CD14-positive monocyte (primary cell): ENCODE measurements around the gene MTRF1. TPM values are rescaled to one million over a fixed set of nuclear protein-coding genes. Genes with fewer than 3 reads are reported as not detected.

Source experiments
- DNase-seq, 3 donors: peaks; one replicate each; pipeline ENCODE4 v3.0.0-alpha.2; 2011 to 2022
- H2AFZ ChIP-seq: 2 replicates; pipeline ENCODE4 v1.6.0; 2012; ENCODE audit warnings: mild to moderate bottlenecking, low read depth, low read length, inconsistent platforms; ENCODE audit not compliant: insufficient read depth, poor library complexity, severe bottlenecking
- H3K27ac ChIP-seq, 2 donors: 1 replicate in 1 of 2; 2 replicates in 1 of 2; pipeline ENCODE4 v1.5.1; 2012 to 2013; ENCODE audit warnings: low read length in 2 of 2, control low read depth in 1 of 2, inconsistent platforms in 1 of 2, low read depth in 1 of 2, mild to moderate bottlenecking in 1 of 2
- H3K27me3 ChIP-seq, 2 donors: one replicate each; pipeline versions ENCODE4 v1.6.0 to v1.6.1; 2011 to 2013; ENCODE audit warnings: low read length in 2 of 2; ENCODE audit not compliant: control insufficient read depth in 2 of 2, insufficient read depth in 2 of 2
- H3K36me3 ChIP-seq, 2 donors: replicated peaks in 1 of 2; 1 replicate in 1 of 2; 2 replicates in 1 of 2; pipeline versions ENCODE4 v1.5.1 to v1.6.1; 2012 to 2013; ENCODE audit warnings: low read length in 2 of 2, control low read depth in 1 of 2, inconsistent platforms in 1 of 2, mild to moderate bottlenecking in 1 of 2; ENCODE audit not compliant: insufficient read depth in 2 of 2, control insufficient read depth in 1 of 2
- H3K4me1 ChIP-seq, 2 donors: 1 replicate in 1 of 2; 2 replicates in 1 of 2; pipeline versions ENCODE4 v1.5.1 to v1.6.1; 2012 to 2013; ENCODE audit warnings: low read length in 2 of 2, control low read depth in 1 of 2, inconsistent platforms in 1 of 2, mild to moderate bottlenecking in 1 of 2, moderate library complexity in 1 of 2; ENCODE audit not compliant: insufficient read depth in 2 of 2, control insufficient read depth in 1 of 2
- H3K4me2 ChIP-seq: replicated peaks from 2 replicates; pipeline ENCODE3; 2012; ENCODE audit warnings: low read length, moderate library complexity, mild to moderate bottlenecking; ENCODE audit not compliant: poor library complexity, severe bottlenecking; ENCODE audit errors: extremely low read depth
- H3K4me3 ChIP-seq, 3 experiments: fragments of 200-600 bp in 1 of 3; sonication (generic) in 1 of 3; replicated peaks in 1 of 3; 1 replicate in 2 of 3; 2 replicates in 1 of 3; pipeline ENCODE4 v1.5.1; 2011 to 2013; ENCODE audit warnings: low read length in 3 of 3, mild to moderate bottlenecking in 3 of 3, control low read depth in 2 of 3, low read depth in 2 of 3, inconsistent platforms in 1 of 3, moderate library complexity in 1 of 3
- H3K79me2 ChIP-seq: 2 replicates; pipeline ENCODE4 v1.6.0; 2012; ENCODE audit warnings: mild to moderate bottlenecking, control low read depth, inconsistent platforms, low read length, moderate library complexity; ENCODE audit not compliant: insufficient read depth
- H3K9ac ChIP-seq: 2 replicates; pipeline ENCODE4 v1.6.0; 2017; ENCODE audit warnings: low read length, mild to moderate bottlenecking; ENCODE audit not compliant: insufficient read depth, poor library complexity, severe bottlenecking
- H3K9me3 ChIP-seq, 2 donors: replicated peaks in 1 of 2; 1 replicate in 1 of 2; 2 replicates in 1 of 2; pipeline versions ENCODE4 v1.5.1 to v1.6.1; 2012 to 2013; ENCODE audit warnings: low read length in 2 of 2, control low read depth in 1 of 2; ENCODE audit not compliant: control insufficient read depth in 1 of 2, insufficient read depth in 1 of 2
- H4K20me1 ChIP-seq: 2 replicates; pipeline ENCODE4 v1.6.0; 2012; ENCODE audit warnings: mild to moderate bottlenecking, low read length, control low read depth, moderate library complexity; ENCODE audit not compliant: insufficient read depth
- H3K27ac Mint-ChIP-seq, 7 donors: one replicate each; pipeline ENCODE4 v1.8.0; 2020; ENCODE audit warnings: mild to moderate bottlenecking in 7 of 7, mixed read lengths in 7 of 7, moderate library complexity in 6 of 7, inconsistent platforms in 2 of 7
- H3K27me3 Mint-ChIP-seq, 3 donors: one replicate each; pipeline ENCODE4 v1.8.0; 2021 to 2022; ENCODE audit warnings: low read depth in 3 of 3, mild to moderate bottlenecking in 3 of 3, mixed read lengths in 3 of 3, moderate library complexity in 3 of 3, inconsistent platforms in 1 of 3
- H3K36me3 Mint-ChIP-seq, 2 donors: one replicate each; pipeline ENCODE4 v1.8.0; 2020; ENCODE audit warnings: mixed read lengths in 2 of 2, inconsistent platforms in 1 of 2, mild to moderate bottlenecking in 1 of 2
- H3K4me1 Mint-ChIP-seq: one replicate; pipeline ENCODE4 v1.8.0; 2020; ENCODE audit warnings: mild to moderate bottlenecking, mixed read lengths
- H3K4me3 Mint-ChIP-seq, 2 donors: one replicate each; pipeline ENCODE4 v1.8.0; 2020; ENCODE audit warnings: mild to moderate bottlenecking in 2 of 2, mixed read lengths in 2 of 2, moderate library complexity in 1 of 2
- H3K9me3 Mint-ChIP-seq, 7 donors: one replicate each; pipeline ENCODE4 v1.8.0; 2020 to 2022; ENCODE audit warnings: mixed read lengths in 7 of 7, mild to moderate bottlenecking in 6 of 7, moderate library complexity in 6 of 7, inconsistent platforms in 2 of 7
- CTCF ChIP-seq: fragments of 200-600 bp; IDR thresholded peaks from one replicate; pipeline ENCODE4 v1.8.0; 2022; ENCODE audit warnings: antibody characterized with exemption, mild to moderate bottlenecking
- WGBS: methylation state at CpG from one replicate; pipeline ENCODE4 v1.1.5; 2013; ENCODE audit warnings: missing lambda C conversion rate; ENCODE audit not compliant: insufficient coverage; 5-methylcytosine and 5-hydroxymethylcytosine counted together
- intact Hi-C, 2 donors: fragments of 100-400 bp; cut with micrococcal nuclease; formaldehyde crosslinking; loops; one replicate each; pipeline versions ENCODE4 v1.15.0 to v1.15.1; 2023
- polyA plus RNA-seq, 3 donors: library from polyadenylated mRNA; depleted of rRNA in 1 of 3; unstranded in 2 of 3; stranded (reverse) in 1 of 3; fragments of 300-500 nt in 2 of 3; fragments of >200 nt in 1 of 3; fragmentation: Illumina TruSeq in 2 of 3; gene quantifications; 1 replicate in 2 of 3; 2 replicates in 1 of 3; pipeline ENCODE4 v1.2.3, GENCODE V29; 2012 to 2021

Gene MTRF1
- polyA plus RNA-seq, 3 donors: 4.0 to 17.2 (median 6.0) TPM

DNA sequence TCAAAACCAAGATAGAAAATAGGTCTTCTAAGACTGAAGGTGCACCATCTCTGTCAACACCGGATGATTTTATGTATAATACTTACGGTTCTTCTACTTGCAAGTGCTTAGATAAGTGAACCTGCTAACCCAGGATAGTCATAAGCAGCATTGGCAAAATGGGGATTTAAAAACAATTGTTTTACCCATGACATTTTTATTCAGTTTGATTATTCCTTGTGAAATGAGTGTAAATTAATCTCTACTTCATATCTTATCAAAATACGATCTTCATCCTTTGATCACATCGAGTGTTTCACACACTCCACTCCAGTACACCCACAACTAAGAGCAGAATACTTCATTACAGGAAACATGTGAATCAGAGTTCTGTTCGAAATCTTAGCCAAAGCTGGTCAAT is 23.0 kb upstream of the MTRF1 start:
- Histone ChIP-seq H4K20me1 (no peaks in the 10 kb centered on the region), H3K27me3 (no peaks in the 10 kb centered on the region), H3K79me2 (no peaks in the 10 kb centered on the region), H3K36me3 (no peaks in the 10 kb centered on the region), H3K27ac (no peak overlapping the region), H3K9me3 (no peaks in the 10 kb centered on the region), H3K9ac (no peak overlapping the region), H3K4me2 (no peak overlapping the region), H2AFZ (no peak overlapping the region), H3K4me1 (peaks cover 18% of the 10 kb centered on the region in 2 donors), H3K4me3 (no peak overlapping the region)
- no peak for TF ChIP-seq CTCF
- no peak for DNase-seq
- Mint-ChIP-seq H3K9me3 (peaks cover 0 to 13% (median 3%) of the 10 kb centered on the region in 7 donors), H3K36me3 (no peaks in the 10 kb centered on the region), H3K4me3 (no peak overlapping the region), H3K27ac (no peak overlapping the region), H3K27me3 (peaks cover 0 to 7% (median 0%) of the 10 kb centered on the region in 3 donors), H3K4me1 (peaks cover 25% of the 10 kb centered on the region)
- intact Hi-C loops: no loop called here
- no CpG with 5 or more reads among the region's 5 CpGs for WGBS

DNA sequence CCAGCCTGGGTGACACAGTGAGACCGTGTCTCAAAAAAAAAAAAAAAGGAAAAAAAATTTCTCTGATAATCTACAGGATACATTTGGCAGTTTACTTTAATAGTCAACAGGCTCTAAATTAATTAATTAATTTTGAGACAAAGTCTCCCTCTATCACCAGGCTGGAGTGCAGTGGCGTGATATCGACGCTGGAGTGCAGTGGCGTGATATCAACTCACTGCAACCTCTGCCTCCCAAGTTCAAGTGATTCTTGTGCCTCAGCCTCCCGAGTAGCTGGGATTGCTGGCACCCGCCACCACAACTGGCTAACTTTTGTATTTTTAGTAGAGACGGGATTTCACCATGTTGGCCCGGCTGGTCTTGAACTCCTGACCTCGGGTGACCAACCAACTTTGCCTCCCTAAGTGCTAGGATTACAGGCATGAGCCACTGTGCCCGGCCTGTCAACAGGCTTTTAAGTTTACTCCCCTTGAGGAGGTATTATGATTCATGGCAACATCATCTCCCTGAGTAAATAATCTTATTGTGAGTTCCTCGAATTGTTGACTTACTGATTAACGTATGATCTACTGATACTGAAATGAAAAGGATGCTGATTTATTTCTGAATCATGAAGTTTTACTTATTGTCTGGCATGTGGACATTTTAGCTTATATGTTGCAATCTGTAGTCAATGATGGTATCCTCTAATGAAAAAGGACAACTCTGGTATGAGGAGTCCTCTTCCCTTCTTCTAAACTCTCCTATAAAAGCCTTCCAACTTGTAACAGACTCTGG is 21.3 kb upstream of the MTRF1 start:
- no peak overlapping the region for H2AFZ ChIP-seq

More for the DNA sequence above, 21.3 kb upstream of the MTRF1 start:
- H3K4me3 Mint-ChIP-seq: no peak overlapping the region
- no peak overlapping the region for H3K4me3 ChIP-seq
- no peaks in the 10 kb centered on the region for H3K79me2 ChIP-seq
- H3K9me3 ChIP-seq: no peaks in the 10 kb centered on the region
- H3K9me3 Mint-ChIP-seq: peaks cover 0 to 5% (median 0%) of the 10 kb centered on the region in 7 donors
- TF ChIP-seq CTCF: no peak
- no peak overlapping the region for H3K27ac ChIP-seq
- no peak overlapping the region for H3K4me2 ChIP-seq
- 96% methylated on average over 8 of the region's 13 CpGs for WGBS
- no peaks in the 10 kb centered on the region for H3K36me3 Mint-ChIP-seq
- H3K27ac Mint-ChIP-seq: no peak overlapping the region
- no peaks in the 10 kb centered on the region for H4K20me1 ChIP-seq
- H3K9ac ChIP-seq: no peak overlapping the region
- H3K27me3 Mint-ChIP-seq: peaks cover 0 to 7% (median 0%) of the 10 kb centered on the region in 3 donors
- DNase-seq: no peak
- H3K4me1 Mint-ChIP-seq: peaks cover 26% of the 10 kb centered on the region
- peaks cover 18 to 20% of the 10 kb centered on the region in 2 donors for H3K4me1 ChIP-seq
- intact Hi-C loops: no loop called here
- H3K27me3 ChIP-seq: no peaks in the 10 kb centered on the region
- no peaks in the 10 kb centered on the region for H3K36me3 ChIP-seq
